ENCODE results near the gene DAB1. TPM values are rescaled to one million over a fixed set of nuclear protein-coding genes. Genes with fewer than 3 reads are reported as not detected.

DAB1 gene
- total RNA-seq, 2 experiments from 2014 or later, result 0.52 to 0.61 TPM

GRCh38 chr1:57369889-57370288 lies 54.0 kb downstream of the DAB1 start:
- DNase-seq (no peak), ATAC-seq (ENCODE audit: poor library complexity) (no peak)
- H3K4me1 ChIP-seq (ENCODE audit: insufficient read depth, low read length), result no peaks in the 10 kb centered on the region
- Mint-ChIP-seq H3K9me3 (peaks cover 4% of the 10 kb centered on the region), H3K4me1 (ENCODE audit: low read depth) (no peaks in the 10 kb centered on the region), H3K27me3 (no peaks in the 10 kb centered on the region), H3K36me3 (ENCODE audit: low read depth) (no peaks in the 10 kb centered on the region), H3K4me3 (no peak overlapping the region), H3K27ac (no peak overlapping the region)
- TF ChIP-seq CTCF (IDR thresholded peaks at IDR 0.05), result no peak
- H3K9me3 ChIP-seq (ENCODE audit: control insufficient read depth in 1 of 2, insufficient read depth in 1 of 2, low read length in 2 of 2), result peaks cover 0 to 12% of the 10 kb centered on the region in 2 experiments
- POLR2A ChIA-PET, result no interaction called here
- no peaks in the 10 kb centered on the region for H3K36me3 ChIP-seq (ENCODE audit: insufficient read depth, low read length)
- H3K27ac ChIP-seq (ENCODE audit: low read depth in 1 of 2, low read length in 2 of 2), result no peak overlapping the region
- no peak overlapping the region for H3K4me3 ChIP-seq (ENCODE audit: low read length)
- H3K27me3 ChIP-seq (ENCODE audit: control insufficient read depth in 1 of 2, insufficient read depth in 2 of 2, low read length in 2 of 2), result no peaks in the 10 kb centered on the region
- CTCF ChIA-PET, result no interaction called here
- intact Hi-C loops (cut with DNase I, micrococcal nuclease), result no loop called here

DNA sequence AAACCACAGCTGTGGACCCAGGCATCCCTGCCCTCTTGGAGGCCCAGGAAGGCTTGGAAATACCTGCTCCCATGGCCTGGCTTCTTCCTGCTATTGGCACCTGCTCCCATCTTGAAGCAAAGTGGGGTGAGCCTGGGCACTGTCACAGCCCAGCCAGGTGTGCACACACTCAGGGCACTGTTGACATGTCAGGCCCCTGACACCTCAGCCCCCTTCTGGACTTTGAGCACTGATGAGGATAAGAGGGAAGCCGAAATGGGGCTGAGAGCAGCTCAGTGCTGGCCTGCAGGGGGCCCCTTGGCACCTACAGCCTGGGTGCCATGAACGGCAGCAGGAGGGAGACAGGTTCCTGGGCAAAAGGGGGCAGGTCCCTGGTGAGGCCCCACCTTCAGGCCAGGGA lies 55.9 kb downstream of the DAB1 start:
- no peaks in the 10 kb centered on the region for H3K4me1 ChIP-seq (ENCODE audit: insufficient read depth, low read length)
- POLR2A ChIA-PET, result no interaction called here
- no peak overlapping the region for H3K27ac ChIP-seq (ENCODE audit: low read depth in 1 of 2, low read length in 2 of 2)
- H3K36me3 ChIP-seq (ENCODE audit: insufficient read depth, low read length), result no peaks in the 10 kb centered on the region
- H3K4me3 Mint-ChIP-seq, result no peak overlapping the region
- H3K9me3 Mint-ChIP-seq, result peaks cover 4% of the 10 kb centered on the region
- H3K36me3 Mint-ChIP-seq (ENCODE audit: low read depth), result no peaks in the 10 kb centered on the region
- ATAC-seq (ENCODE audit: poor library complexity), result no peak
- H3K27me3 Mint-ChIP-seq, result no peaks in the 10 kb centered on the region
- H3K27ac Mint-ChIP-seq, result no peak overlapping the region
- DNase-seq, result peak in 1 of 14 experiments; percentile 4
- H3K27me3 ChIP-seq (ENCODE audit: control insufficient read depth in 1 of 2, insufficient read depth in 2 of 2, low read length in 2 of 2), result no peaks in the 10 kb centered on the region
- no peak overlapping the region for H3K4me3 ChIP-seq (ENCODE audit: low read length)
- CTCF ChIA-PET, result no interaction called here
- H3K4me1 Mint-ChIP-seq (ENCODE audit: low read depth), result no peaks in the 10 kb centered on the region
- no peak for TF ChIP-seq CTCF (IDR thresholded peaks at IDR 0.05)
- H3K9me3 ChIP-seq (ENCODE audit: control insufficient read depth in 1 of 2, insufficient read depth in 1 of 2, low read length in 2 of 2), result peaks cover 0 to 12% of the 10 kb centered on the region in 2 experiments
- intact Hi-C loops (cut with DNase I, micrococcal nuclease), result no loop called here

DNA sequence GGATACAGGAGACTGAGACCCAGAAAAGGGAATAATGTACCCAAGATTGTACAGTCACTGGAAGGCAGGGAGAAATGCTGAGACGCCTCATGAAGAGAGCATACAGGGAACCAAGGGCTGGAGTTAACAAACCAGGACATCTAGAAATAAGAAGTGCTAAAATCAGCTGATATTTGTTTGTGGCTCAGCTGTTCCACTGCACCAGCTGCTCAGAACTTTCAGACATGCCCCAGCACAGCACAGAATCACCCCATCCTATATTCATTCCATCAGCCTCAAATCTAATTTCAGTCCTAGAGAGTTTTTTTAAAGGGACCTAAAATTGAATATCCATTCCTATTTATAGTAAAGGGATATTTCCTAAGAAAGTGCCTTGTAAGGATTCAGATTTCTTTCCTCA lies 60.2 kb downstream of the DAB1 start:
- Mint-ChIP-seq H3K4me3 (no peak overlapping the region), H3K36me3 (ENCODE audit: low read depth) (no peaks in the 10 kb centered on the region), H3K27me3 (no peaks in the 10 kb centered on the region), H3K4me1 (ENCODE audit: low read depth) (no peaks in the 10 kb centered on the region), H3K27ac (no peak overlapping the region), H3K9me3 (peaks cover 2% of the 10 kb centered on the region)
- Histone ChIP-seq H3K9me3 (ENCODE audit: control insufficient read depth in 1 of 2, insufficient read depth in 1 of 2, low read length in 2 of 2) (peaks cover 0 to 12% of the 10 kb centered on the region in 2 experiments), H3K4me1 (ENCODE audit: insufficient read depth, low read length) (no peaks in the 10 kb centered on the region), H3K27ac (ENCODE audit: low read depth in 1 of 2, low read length in 2 of 2) (no peak overlapping the region), H3K36me3 (ENCODE audit: insufficient read depth, low read length) (no peaks in the 10 kb centered on the region), H3K27me3 (ENCODE audit: control insufficient read depth in 1 of 2, insufficient read depth in 2 of 2, low read length in 2 of 2) (no peaks in the 10 kb centered on the region), H3K4me3 (ENCODE audit: low read length) (no peak overlapping the region)
- intact Hi-C loops (cut with DNase I, micrococcal nuclease), result no loop called here
- no peak for TF ChIP-seq CTCF (IDR thresholded peaks at IDR 0.05)
- ChIA-PET CTCF (no interaction called here), POLR2A (no interaction called here)
- ATAC-seq (ENCODE audit: poor library complexity) (no peak), DNase-seq (no peak)

Data from CD4-positive, alpha-beta T cell (primary cell).